B cell (primary cell): ENCODE data around the gene CATSPER3. TPM values are rescaled to one million over a fixed set of nuclear protein-coding genes. Genes with fewer than 3 reads are reported as not detected.

Source experiments
- ATAC-seq: fragments of 200-7000 bp; cut with Tn5 transposase; one replicate; pipeline ENCODE4 v1.10.0; 2021; ENCODE audit warnings: low read depth, mild to moderate bottlenecking, moderate number of reproducible peaks, moderate library complexity
- CTCF ChIA-PET: fragments of 350-600 bp; sonication (Branson Sonifier 250); formaldehyde crosslinking; loops from one replicate; lab custom pipeline; 2021; ENCODE audit warnings: antibody characterized with exemption, inconsistent platforms; lab: Charles Lee
- POLR2A ChIA-PET: fragments of 350-600 bp; sonication (Branson Sonifier 250); formaldehyde crosslinking; loops from one replicate; lab custom pipeline; 2021; ENCODE audit warnings: antibody characterized with exemption; lab: Charles Lee
- DNase-seq: peaks from one replicate; pipeline ENCODE4 v3.0.0; 2013
- H2AFZ ChIP-seq: 2 replicates; pipeline ENCODE4 v1.6.1; 2012; ENCODE audit warnings: mild to moderate bottlenecking, low read depth, low read length; ENCODE audit not compliant: insufficient read depth, poor library complexity, severe bottlenecking
- H3K27ac ChIP-seq, 2 donors: 1 replicate in 1 of 2; 2 replicates in 1 of 2; pipeline ENCODE4 v1.5.1; 2012 to 2013; ENCODE audit warnings: low read length in 2 of 2, mild to moderate bottlenecking in 2 of 2, moderate library complexity in 1 of 2
- H3K27me3 ChIP-seq, 4 experiments: fragments of 200-600 bp in 1 of 4; sonication (generic) in 1 of 4; replicated peaks in 1 of 4; 1 replicate in 2 of 4; 2 replicates in 2 of 4; pipeline versions ENCODE4 v1.6.1 to v1.7.0; 2013 to 2016; ENCODE audit warnings: low read length in 3 of 4, mild to moderate bottlenecking in 2 of 4, mixed read lengths in 1 of 4, moderate library complexity in 1 of 4; ENCODE audit not compliant: insufficient read depth in 4 of 4, control insufficient read depth in 3 of 4; ENCODE audit errors: control extremely low read depth in 1 of 4
- H3K36me3 ChIP-seq, 2 experiments: replicated peaks in 1 of 2; 1 replicate in 1 of 2; 2 replicates in 1 of 2; pipeline versions ENCODE4 v1.6.1 to v1.7.1; 2013; ENCODE audit warnings: low read length in 1 of 2; ENCODE audit not compliant: insufficient read depth in 2 of 2, control insufficient read depth in 1 of 2; ENCODE audit errors: control extremely low read depth in 1 of 2, extremely low read depth in 1 of 2
- H3K4me1 ChIP-seq, 2 donors: fragments of 200-600 bp in 1 of 2; sonication (generic) in 1 of 2; 1 replicate in 1 of 2; 2 replicates in 1 of 2; pipeline versions ENCODE4 v1.5.1 to v1.6.1; 2013 to 2017; ENCODE audit warnings: low read length in 2 of 2; ENCODE audit not compliant: control insufficient read depth in 2 of 2, insufficient read depth in 2 of 2
- H3K4me2 ChIP-seq: replicated peaks from 2 replicates; pipeline ENCODE3; 2012; ENCODE audit warnings: mild to moderate bottlenecking, low read depth, low read length; ENCODE audit not compliant: poor library complexity, severe bottlenecking
- H3K4me3 ChIP-seq, 5 experiments: fragments of 200-600 bp in 1 of 5; sonication (generic) in 1 of 5; 1 replicate in 3 of 5; 2 replicates in 2 of 5; pipeline versions ENCODE4 v1.5.1 to v1.7.0; 2011 to 2016; ENCODE audit warnings: low read length in 4 of 5, mild to moderate bottlenecking in 4 of 5, low read depth in 2 of 5, control low read depth in 1 of 5, moderate library complexity in 1 of 5; ENCODE audit not compliant: insufficient read depth in 1 of 5; ENCODE audit errors: control extremely low read depth in 1 of 5, extremely low read depth in 1 of 5
- H3K79me2 ChIP-seq: fragments of 200-600 bp; sonication (generic); one replicate; pipeline ENCODE4 v1.6.0; 2016; ENCODE audit warnings: low read length; ENCODE audit not compliant: control insufficient read depth, insufficient read depth
- H3K9ac ChIP-seq: fragments of 200-600 bp; sonication (generic); 2 replicates; pipeline ENCODE4 v1.6.1; 2017; ENCODE audit warnings: mild to moderate bottlenecking, low read length, moderate library complexity
- H3K9me3 ChIP-seq, 3 donors: one replicate each; pipeline versions ENCODE4 v1.6.1 to v1.7.1; 2013; ENCODE audit warnings: low read length in 2 of 3; ENCODE audit not compliant: control insufficient read depth in 2 of 3, insufficient read depth in 1 of 3; ENCODE audit errors: control extremely low read depth in 1 of 3
- H4K20me1 ChIP-seq: 2 replicates; pipeline ENCODE4 v1.6.0; 2012; ENCODE audit warnings: mild to moderate bottlenecking, low read length; ENCODE audit not compliant: insufficient read depth, control insufficient read depth, poor library complexity, severe bottlenecking
- H3K27ac Mint-ChIP-seq: one replicate; pipeline ENCODE4 v1.8.0; 2021; ENCODE audit warnings: mixed read lengths
- H3K27me3 Mint-ChIP-seq: one replicate; pipeline ENCODE4 v1.8.0; 2021; ENCODE audit warnings: mixed read lengths
- H3K4me1 Mint-ChIP-seq: one replicate; pipeline ENCODE4 v1.8.0; 2021; ENCODE audit warnings: mixed read lengths
- H3K4me3 Mint-ChIP-seq: one replicate; pipeline ENCODE4 v1.8.0; 2021; ENCODE audit warnings: mixed read lengths
- H3K9me3 Mint-ChIP-seq: one replicate; pipeline ENCODE4 v1.8.0; 2022; ENCODE audit warnings: mixed read lengths; ENCODE audit not compliant: insufficient read depth
- EZH2 ChIP-seq: IDR thresholded peaks from 2 replicates; pipeline ENCODE4 v1.6.1; 2012; ENCODE audit warnings: borderline replicate concordance, low read depth, mild to moderate bottlenecking, moderate library complexity, low read length; ENCODE audit not compliant: insufficient read depth, poor library complexity, severe bottlenecking
- WGBS: methylation state at CpG from one replicate; pipeline ENCODE4 v1.1.5; 2013; ENCODE audit warnings: missing lambda C conversion rate; ENCODE audit not compliant: insufficient coverage; 5-methylcytosine and 5-hydroxymethylcytosine counted together
- intact Hi-C: fragments of 100-400 bp; cut with micrococcal nuclease; formaldehyde crosslinking; loops from one replicate; pipeline ENCODE4 v1.10.0; 2022
- polyA plus RNA-seq: library from polyadenylated mRNA; depleted of rRNA; stranded (reverse); fragments of >200 nt; gene quantifications from 2 replicates; pipeline ENCODE4 v1.2.3, GENCODE V29; 2012
- total RNA-seq, 2 donors: library from RNA; stranded (reverse); fragments of 120-200 nt in 1 of 2; gene quantifications; 1 replicate in 1 of 2; 2 replicates in 1 of 2; pipeline versions ENCODE4 v1.2.3 to v1.2.4, GENCODE V29; 2013 to 2022
- TF ChIP-seq, protein P1 (sequence below): fragments of 200-600 bp; IDR thresholded peaks from one replicate; pipeline ENCODE4 v1.8.0; 2022; ENCODE audit warnings: antibody characterized with exemption, mild to moderate bottlenecking

Gene CATSPER3
- total and polyA plus RNA-seq, 2 donors (not counting 1 experiment from before 2014, with no cell fraction given), result 0.79 to 1.3 TPM

GRCh38 chr5:135048286-135048685 lies 80.6 kb downstream of the CATSPER3 start:
- Histone ChIP-seq H3K4me1 (peaks cover 41 to 43% of the 10 kb centered on the region in 2 donors), H3K4me2 (no peak overlapping the region), H3K9me3 (peaks cover 0 to 20% (median 0%) of the 10 kb centered on the region in 3 donors), H3K27me3 (peaks cover 0 to 92% (median 46%) of the 10 kb centered on the region in 4 experiments), H3K79me2 (no peaks in the 10 kb centered on the region), H3K4me3 (no peak overlapping the region), H4K20me1 (no peaks in the 10 kb centered on the region), H3K9ac (no peak overlapping the region), H3K36me3 (no peaks in the 10 kb centered on the region), H3K27ac (no peak overlapping the region), H2AFZ (no peak overlapping the region)
- TF ChIP-seq EZH2, result no peak
- TF ChIP-seq, protein P1, sequence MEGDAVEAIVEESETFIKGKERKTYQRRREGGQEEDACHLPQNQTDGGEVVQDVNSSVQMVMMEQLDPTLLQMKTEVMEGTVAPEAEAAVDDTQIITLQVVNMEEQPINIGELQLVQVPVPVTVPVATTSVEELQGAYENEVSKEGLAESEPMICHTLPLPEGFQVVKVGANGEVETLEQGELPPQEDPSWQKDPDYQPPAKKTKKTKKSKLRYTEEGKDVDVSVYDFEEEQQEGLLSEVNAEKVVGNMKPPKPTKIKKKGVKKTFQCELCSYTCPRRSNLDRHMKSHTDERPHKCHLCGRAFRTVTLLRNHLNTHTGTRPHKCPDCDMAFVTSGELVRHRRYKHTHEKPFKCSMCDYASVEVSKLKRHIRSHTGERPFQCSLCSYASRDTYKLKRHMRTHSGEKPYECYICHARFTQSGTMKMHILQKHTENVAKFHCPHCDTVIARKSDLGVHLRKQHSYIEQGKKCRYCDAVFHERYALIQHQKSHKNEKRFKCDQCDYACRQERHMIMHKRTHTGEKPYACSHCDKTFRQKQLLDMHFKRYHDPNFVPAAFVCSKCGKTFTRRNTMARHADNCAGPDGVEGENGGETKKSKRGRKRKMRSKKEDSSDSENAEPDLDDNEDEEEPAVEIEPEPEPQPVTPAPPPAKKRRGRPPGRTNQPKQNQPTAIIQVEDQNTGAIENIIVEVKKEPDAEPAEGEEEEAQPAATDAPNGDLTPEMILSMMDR, result no peak
- peaks cover 42% of the 10 kb centered on the region for H3K4me1 Mint-ChIP-seq
- H3K9me3 Mint-ChIP-seq, result no peaks in the 10 kb centered on the region
- DNase-seq (no peak), ATAC-seq (no peak)
- WGBS, result 100% methylated on average over 2 of the region's 2 CpGs
- ChIA-PET POLR2A (interaction anchor here (1.7 kb wide), 1 partner anchor 17 kb away, joined by 8 read pairs; no protein-coding TSS in a partner anchor), CTCF (interaction anchor here (2.5 kb wide), 1 partner anchor 10 kb away, joined by 6 read pairs; no protein-coding TSS in a partner anchor)
- intact Hi-C loops, result loop anchor here (10.0 kb wide), 1 partner anchor 313 kb away; the partner anchor contains the start of gene CAMLG
- H3K4me3 Mint-ChIP-seq, result no peak overlapping the region
- no peak overlapping the region for H3K27ac Mint-ChIP-seq
- peaks cover 69% of the 10 kb centered on the region for H3K27me3 Mint-ChIP-seq

DNA sequence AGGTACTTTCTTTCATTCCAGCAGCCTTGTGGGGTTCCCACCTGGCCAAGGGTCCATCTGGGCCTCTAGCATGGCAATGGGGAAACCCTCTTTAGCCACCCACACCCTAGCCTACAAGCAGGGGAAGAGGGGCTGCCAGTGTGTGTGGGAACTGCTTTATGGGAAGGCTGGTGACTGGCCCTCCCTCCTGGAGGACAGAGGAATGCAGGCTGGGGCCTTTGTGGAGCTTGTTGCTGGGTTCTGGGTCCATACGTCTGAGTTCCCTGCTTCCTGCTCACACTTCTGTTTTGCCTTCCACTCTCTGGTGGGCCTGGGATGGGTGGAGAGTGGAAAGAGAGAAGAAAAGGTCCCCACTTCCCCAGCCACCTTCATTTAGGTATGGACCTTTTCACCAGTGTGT lies 81.2 kb downstream of the CATSPER3 start:
- Mint-ChIP-seq H3K27ac (no peak overlapping the region), H3K9me3 (no peaks in the 10 kb centered on the region), H3K4me3 (no peak overlapping the region), H3K27me3 (peaks cover 63% of the 10 kb centered on the region), H3K4me1 (peaks cover 48% of the 10 kb centered on the region)
- Histone ChIP-seq H3K36me3 (no peaks in the 10 kb centered on the region), H4K20me1 (no peaks in the 10 kb centered on the region), H3K9me3 (peaks cover 0 to 20% (median 0%) of the 10 kb centered on the region in 3 donors), H3K27ac (no peak overlapping the region), H2AFZ (no peak overlapping the region), H3K9ac (no peak overlapping the region), H3K4me1 (peaks cover 48 to 49% of the 10 kb centered on the region in 2 donors), H3K27me3 (peaks cover 0 to 86% (median 43%) of the 10 kb centered on the region in 4 experiments), H3K79me2 (no peaks in the 10 kb centered on the region), H3K4me3 (no peak overlapping the region), H3K4me2 (no peak overlapping the region)
- no peak for ATAC-seq
- CTCF ChIA-PET, result interaction anchor here (2.5 kb wide), 1 partner anchor 10 kb away, joined by 6 read pairs; no protein-coding TSS in a partner anchor
- POLR2A ChIA-PET, result interaction anchor here (1.7 kb wide), 1 partner anchor 18 kb away, joined by 8 read pairs; no protein-coding TSS in a partner anchor
- TF ChIP-seq, protein P1, result no peak
- no peak for TF ChIP-seq EZH2
- DNase-seq, result no peak
- no CpG with 5 or more reads among the region's 1 CpG for WGBS
- intact Hi-C loops, result loop anchor here (10.0 kb wide), 1 partner anchor 314 kb away; the partner anchor contains the start of gene CAMLG
